ENCODE data around the gene CDCP2. TPM values are rescaled to one million over a fixed set of nuclear protein-coding genes. Genes with fewer than 3 reads are reported as not detected.
"Not testable (repeated sequence)": the region's sequence is repeated elsewhere in the genome, so short reads cannot be mapped to it uniquely, and the experiment has no call there.

Gene CDCP2
- total RNA-seq, 1 experiment from 2014 or later: not detected

- DNase-seq (ENCODE audit: low spot score): no peak
Observed at GRCh38 chr1:54168206-54168965, 15.6 kb upstream of the CDCP2 start.

GRCh38 chr1:54167422-54168139 is 14.8 kb upstream of the CDCP2 start:
- peak; percentile 60 for DNase-seq (ENCODE audit: low spot score)

DNA sequence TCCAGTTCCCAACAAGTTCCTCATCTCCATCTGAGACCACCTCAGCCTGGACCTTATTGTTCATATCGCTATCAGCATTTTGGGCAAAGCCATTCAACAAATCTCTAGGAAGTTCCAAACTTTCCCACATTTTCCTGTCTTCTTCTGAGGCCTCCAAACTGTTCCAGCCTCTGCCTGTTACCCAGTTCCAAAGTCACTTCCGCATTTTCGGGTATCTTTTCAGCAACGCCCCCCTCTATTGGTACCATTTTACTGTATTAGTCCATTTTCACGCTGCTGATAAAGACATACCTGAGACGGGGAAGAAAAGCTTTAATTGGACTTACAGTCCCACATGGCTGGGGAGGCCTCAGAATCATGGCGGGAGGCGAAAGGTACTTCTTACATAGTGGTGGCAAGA is 13.6 kb upstream of the CDCP2 start:
- DNase-seq (ENCODE audit: low spot score): not testable (repeated sequence)

DNA sequence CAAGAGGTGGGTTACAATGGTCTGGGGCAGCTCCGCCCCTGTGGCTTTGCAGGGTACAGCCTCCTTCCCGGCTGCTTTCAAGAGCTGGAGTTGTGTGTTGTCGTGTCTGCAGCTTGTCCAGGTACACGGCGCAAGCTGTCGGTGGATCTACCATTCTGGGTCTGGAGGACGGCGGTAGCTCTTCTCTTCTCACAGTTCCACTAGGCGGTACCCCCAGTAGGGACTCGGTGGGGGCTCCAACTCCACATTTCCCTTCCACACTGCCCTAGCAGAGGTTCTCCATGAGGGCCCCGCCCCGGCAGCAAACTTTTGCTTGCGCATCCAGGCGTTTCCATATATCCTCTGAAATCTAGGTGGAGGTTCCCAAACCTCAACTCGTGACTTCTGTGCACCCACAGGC is 12.3 kb upstream of the CDCP2 start:
- DNase-seq (ENCODE audit: low spot score): no peak

- DNase-seq (ENCODE audit: low spot score): no peak
Observed at GRCh38 chr1:54163573-54163972, 10.8 kb upstream of the CDCP2 start.

GRCh38 chr1:54163051-54163450 is 10.3 kb upstream of the CDCP2 start:
- DNase-seq (ENCODE audit: low spot score): peak; percentile 35

DNA sequence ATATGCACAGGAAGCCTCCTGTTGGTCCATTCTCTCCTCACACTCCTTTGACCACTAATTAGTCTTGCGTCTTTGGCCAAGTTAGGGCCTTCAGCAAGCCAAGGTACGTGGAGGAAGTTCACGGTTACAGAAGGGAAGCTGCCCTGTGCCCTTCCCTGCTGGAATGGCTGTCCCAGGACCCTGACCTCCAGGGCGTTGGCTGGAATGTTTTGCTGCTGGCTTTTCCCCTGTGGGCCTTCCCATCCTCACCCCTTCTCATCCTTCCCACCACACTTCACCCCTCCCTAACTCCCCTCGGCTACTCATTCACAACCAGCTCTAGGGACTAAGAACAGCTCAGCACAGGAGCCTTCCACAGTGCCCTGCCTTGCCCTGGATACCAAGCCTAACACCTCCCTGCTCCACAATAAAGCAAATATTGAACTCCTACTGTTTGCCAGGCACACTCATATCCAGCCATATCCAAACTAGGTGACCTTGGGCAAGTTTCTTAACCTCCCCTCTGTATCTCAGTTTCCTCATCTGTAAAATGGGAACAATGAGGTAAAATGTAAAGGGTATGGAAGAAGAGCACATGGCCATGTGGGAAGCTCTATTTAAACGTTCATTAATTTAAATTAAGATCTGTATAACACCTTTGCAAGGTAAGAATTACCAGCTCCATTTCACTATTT is 8.8 kb upstream of the CDCP2 start:
- no peak for DNase-seq (ENCODE audit: low spot score)

DNA sequence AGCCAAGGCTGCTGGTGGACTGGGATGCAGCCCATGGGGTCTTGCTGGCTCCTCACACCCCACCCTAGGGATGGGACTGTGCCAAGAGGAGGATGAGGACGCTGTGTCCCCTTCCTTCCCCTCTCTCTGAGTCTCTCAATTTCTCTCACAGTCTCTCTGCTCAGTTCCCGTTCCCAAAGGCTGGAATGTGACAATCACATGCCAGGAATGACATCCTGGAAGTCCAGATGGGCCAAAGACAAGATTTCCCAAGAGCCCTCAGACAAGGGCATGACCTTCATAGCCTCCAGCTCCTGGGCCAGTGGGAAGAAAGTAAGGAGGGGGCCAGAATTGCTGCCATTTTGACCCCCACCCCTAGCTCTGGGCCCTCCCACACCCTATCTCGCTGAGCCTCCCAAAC is 7.6 kb upstream of the CDCP2 start:
- DNase-seq (ENCODE audit: low spot score): no peak

DNA sequence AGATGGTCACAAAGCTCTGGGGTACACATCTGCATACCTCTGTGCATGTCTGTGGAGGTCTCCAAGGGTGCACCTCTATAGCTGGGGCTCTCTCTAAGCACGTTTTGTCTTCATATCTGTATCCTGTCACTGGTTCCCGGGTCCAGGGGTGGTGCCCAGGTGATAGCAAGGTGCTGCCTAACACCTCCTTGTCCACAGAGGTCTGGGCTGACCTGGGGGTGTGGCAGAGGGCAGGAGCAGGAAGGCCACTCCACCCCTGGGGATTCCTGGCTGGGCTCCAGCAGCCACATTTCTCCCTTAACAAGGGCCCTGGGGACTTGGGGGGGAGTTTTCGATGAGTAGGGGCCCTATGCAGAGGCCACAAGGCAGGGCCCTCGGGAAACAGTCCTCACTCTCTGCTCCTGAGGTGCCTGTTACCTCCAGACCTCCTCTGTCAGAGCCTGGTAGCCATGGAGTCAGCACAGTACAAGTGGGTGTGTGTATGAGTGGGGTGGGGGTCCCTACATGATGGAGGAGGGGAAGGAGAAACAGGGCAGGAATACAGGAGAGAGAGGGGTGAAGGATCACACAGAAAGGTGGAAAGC is 7.0 kb upstream of the CDCP2 start:
- DNase-seq (ENCODE audit: low spot score): no peak

DNA sequence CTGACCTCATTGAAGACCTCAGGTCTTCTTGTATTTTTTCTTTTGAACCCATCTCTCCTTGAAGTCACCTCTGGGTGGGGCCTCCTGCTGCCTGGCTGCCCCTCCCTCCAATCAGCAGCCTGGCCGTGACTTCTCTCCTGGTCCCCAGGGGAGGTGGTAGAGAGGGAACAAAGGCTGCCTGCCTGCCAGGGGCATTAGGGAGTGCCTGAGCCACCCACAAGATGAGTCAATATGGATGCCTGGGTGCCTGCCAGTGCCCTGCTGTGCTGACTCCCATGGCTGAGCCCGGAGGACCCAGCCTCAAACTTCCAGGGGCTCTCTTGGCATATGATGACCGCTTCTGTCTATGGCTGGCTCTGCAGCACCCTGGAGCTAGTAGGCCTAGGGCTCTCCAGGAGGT is 5.3 kb upstream of the CDCP2 start:
- peak; percentile 90 for DNase-seq (ENCODE audit: low spot score)

GRCh38 chr1:54157401-54157800 is 4.6 kb upstream of the CDCP2 start:
- no peak for DNase-seq (ENCODE audit: low spot score)

GRCh38 chr1:54156986-54157385 is 4.2 kb upstream of the CDCP2 start:
- no peak for DNase-seq (ENCODE audit: low spot score)

- no peak for DNase-seq (ENCODE audit: low spot score)
Observed at GRCh38 chr1:54156201-54156600, 3.4 kb upstream of the CDCP2 start.

- peak; percentile 38 for DNase-seq (ENCODE audit: low spot score)
Observed at GRCh38 chr1:54153535-54154439, 987 bp upstream of the CDCP2 start.

GRCh38 chr1:54151013-54151412 is 1.8 kb downstream of the CDCP2 start:
- no peak for DNase-seq (ENCODE audit: low spot score)

DNA sequence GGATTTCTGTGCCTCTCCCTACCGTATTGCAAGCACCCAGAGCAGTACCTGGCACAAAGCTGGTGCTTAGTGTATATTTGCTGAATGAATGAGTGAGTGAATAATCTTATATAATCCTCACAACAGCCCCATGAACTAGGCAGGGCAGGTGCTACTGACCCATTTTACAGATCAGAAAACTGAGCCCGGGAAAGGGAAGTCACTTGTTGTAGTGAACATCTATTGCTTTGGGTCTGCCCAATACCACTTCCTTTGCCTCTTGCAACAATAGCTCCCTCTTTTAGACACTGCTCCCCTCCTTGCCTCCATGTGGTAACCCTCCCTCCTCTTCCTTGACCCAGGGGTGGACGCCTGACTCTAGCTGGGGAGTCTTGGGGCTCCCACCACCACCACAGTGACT is 3.1 kb downstream of the CDCP2 start:
- DNase-seq (ENCODE audit: low spot score): no peak

- DNase-seq (ENCODE audit: low spot score): no peak
Observed at GRCh38 chr1:54144366-54144765, 8.4 kb downstream of the CDCP2 start.

GRCh38 chr1:54142146-54142900 is 10.5 kb downstream of the CDCP2 start:
- DNase-seq (ENCODE audit: low spot score): no peak

DNA sequence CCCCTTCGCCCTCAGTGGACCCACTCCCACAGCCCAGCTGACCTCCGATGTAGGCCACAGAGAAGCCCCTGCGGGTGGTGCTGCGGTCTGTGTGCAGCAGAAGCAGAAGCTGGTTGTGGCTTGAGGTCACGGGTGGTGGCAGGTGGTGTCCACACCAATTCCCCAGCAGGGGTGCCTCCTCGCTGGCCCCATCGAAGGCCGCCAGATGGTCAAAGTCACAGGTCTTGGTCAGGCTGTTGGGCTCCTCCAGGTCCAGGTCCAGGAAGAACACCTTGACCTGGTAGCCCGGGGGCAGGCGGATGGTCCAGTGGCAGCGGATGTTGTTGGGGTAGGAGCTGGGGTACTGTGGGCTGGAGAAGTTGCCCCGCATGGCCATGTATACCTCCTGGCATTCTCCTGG is 13.1 kb downstream of the CDCP2 start:
- no peak for DNase-seq (ENCODE audit: low spot score)

- no peak for DNase-seq (ENCODE audit: low spot score)
Observed at GRCh38 chr1:54138994-54139393, 13.8 kb downstream of the CDCP2 start.

Data from A172 (cell line).